Measurements from ENCODE around the gene SPACA5B.
"Not testable (repeated sequence)": the region's sequence is repeated elsewhere in the genome, so short reads cannot be mapped to it uniquely, and the experiment has no call there.

The SPACA5B gene

GRCh38 chrX:48130326-48130725 lies at the start of gene SPACA5B:
SPACA5B (plus strand) TSS chrX:48130626; CDS start chrX:48130688, 62 bp downstream.
- DNase-seq, result not testable (repeated sequence)

GRCh38 chrX:48083212-48083611 lies 47.2 kb upstream of the SPACA5B start:
- peak; percentile 42 to 50 (median 43) for DNase-seq

- no peak for DNase-seq
Measured at GRCh38 chrX:48083706-48084105, 46.7 kb upstream of the SPACA5B start.

- no peak for DNase-seq
Measured at GRCh38 chrX:48086082-48086481, 44.3 kb upstream of the SPACA5B start.

- DNase-seq, result no peak
Measured at GRCh38 chrX:48090123-48090522, 40.3 kb upstream of the SPACA5B start.

- not testable (repeated sequence) for DNase-seq
Measured at GRCh38 chrX:48092558-48092957, 37.9 kb upstream of the SPACA5B start.

GRCh38 chrX:48101443-48101842 lies 29.0 kb upstream of the SPACA5B start:
- DNase-seq, result no peak

- DNase-seq, result no peak
Measured at GRCh38 chrX:48102874-48103374, 27.5 kb upstream of the SPACA5B start.

GRCh38 chrX:48107717-48108116 lies 22.7 kb upstream of the SPACA5B start:
- no peak for DNase-seq

GRCh38 chrX:48125286-48125685 lies 5.1 kb upstream of the SPACA5B start:
- not testable (repeated sequence) for DNase-seq

- DNase-seq, result not testable (repeated sequence)
Measured at GRCh38 chrX:48132308-48132844, 1.9 kb downstream of the SPACA5B start.

GRCh38 chrX:48139076-48139475 lies 8.7 kb downstream of the SPACA5B start:
- not testable (repeated sequence) for DNase-seq

- DNase-seq, result not testable (repeated sequence)
Measured at GRCh38 chrX:48141810-48142508, 11.5 kb downstream of the SPACA5B start.

GRCh38 chrX:48142697-48143096 lies 12.3 kb downstream of the SPACA5B start:
- DNase-seq, result not testable (repeated sequence)

GRCh38 chrX:48153769-48154168 lies 23.3 kb downstream of the SPACA5B start:
- no peak for DNase-seq

GRCh38 chrX:48154796-48155195 lies 24.4 kb downstream of the SPACA5B start:
- DNase-seq, result no peak

- no peak for DNase-seq
Measured at GRCh38 chrX:48156014-48156413, 25.6 kb downstream of the SPACA5B start.

- DNase-seq, result no peak
Measured at GRCh38 chrX:48165241-48165640, 34.8 kb downstream of the SPACA5B start.

GRCh38 chrX:48166322-48166721 lies 35.9 kb downstream of the SPACA5B start:
- not testable (repeated sequence) for DNase-seq

- DNase-seq, result no peak
Measured at GRCh38 chrX:48179691-48180090, 49.3 kb downstream of the SPACA5B start.

GRCh38 chrX:48180811-48181210 lies 50.4 kb downstream of the SPACA5B start:
- DNase-seq, result no peak

- DNase-seq, result not testable (repeated sequence)
Measured at GRCh38 chrX:48181882-48182281, 51.5 kb downstream of the SPACA5B start.
